HG03060 (cell line): ENCODE data around the gene ZEB2.

Experiments used
- ATAC-seq: cut with Tn5 transposase; IDR thresholded peaks from one replicate; pipeline ENCODE4 v1.9.1; 2021; ENCODE audit warnings: low read depth, moderate number of reproducible peaks; ENCODE audit not compliant: unreplicated experiment

Gene ZEB2

DNA sequence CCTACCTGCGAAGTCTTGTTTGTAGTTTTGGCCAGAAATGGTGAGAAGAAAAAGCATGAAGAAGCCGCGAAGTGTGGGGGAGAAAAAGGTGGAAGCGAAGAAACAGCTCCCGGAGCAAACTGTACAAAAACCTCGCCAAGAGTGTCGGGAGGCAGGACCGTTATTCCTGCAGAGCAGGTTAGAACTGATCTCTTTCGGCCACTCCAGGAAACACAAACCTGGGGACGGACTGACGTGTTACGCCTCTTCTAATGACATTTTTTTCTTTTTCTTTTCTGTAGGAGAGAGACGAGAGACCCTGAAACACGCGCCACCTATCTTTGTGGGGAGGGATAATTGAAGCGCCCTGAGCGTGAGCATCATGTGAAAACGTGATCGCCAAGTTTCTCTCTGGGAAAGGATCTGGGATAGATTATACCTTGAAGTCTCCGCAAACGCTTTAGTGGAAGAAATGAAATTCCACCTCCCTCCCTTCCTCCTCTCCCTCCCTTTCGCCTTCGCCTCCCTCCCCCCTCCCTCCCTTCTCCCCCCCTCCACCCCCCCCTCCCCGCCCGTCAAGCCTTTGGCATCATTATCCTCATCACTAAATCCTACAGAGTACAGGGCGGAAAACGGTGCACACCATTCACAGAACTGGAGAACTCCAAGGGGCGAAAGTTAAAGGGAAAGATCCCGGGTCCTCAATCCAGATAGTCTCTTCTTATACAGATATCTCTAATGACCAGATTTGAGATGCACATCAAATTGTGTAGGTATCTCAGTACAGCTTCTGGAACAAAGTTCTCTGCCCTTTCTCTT lies at the start of gene ZEB2:
Gene ZEB2, minus strand, starts transcription at position 186 of the 798 bp plus-strand sequence. CDS start 2,769 bp downstream, outside the sequence.
- no peak for ATAC-seq

DNA sequence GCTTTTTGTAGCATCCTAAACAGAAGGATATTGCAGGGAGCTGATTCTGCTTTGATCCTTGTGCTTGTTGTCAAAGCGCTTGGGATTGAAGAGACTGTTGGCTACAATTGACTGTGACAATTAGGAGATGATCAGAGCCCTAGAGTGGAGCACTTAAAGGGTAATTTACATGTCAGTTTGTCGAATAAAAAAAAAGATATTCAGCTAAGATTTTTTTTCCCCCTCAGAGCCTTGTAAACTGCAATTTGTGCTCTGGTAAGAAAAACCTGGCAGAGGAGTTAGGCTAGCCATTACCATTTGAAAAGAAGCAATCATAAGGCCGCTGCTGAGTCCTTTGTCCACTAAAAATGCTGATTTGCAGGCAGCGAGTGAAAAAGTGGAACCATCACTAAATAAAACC lies 47.8 kb upstream of the ZEB2 start:
- no peak for ATAC-seq

- no peak for ATAC-seq
These were observed 46.5 kb upstream of the ZEB2 start for GRCh38 chr2:144566448-144566847.

DNA sequence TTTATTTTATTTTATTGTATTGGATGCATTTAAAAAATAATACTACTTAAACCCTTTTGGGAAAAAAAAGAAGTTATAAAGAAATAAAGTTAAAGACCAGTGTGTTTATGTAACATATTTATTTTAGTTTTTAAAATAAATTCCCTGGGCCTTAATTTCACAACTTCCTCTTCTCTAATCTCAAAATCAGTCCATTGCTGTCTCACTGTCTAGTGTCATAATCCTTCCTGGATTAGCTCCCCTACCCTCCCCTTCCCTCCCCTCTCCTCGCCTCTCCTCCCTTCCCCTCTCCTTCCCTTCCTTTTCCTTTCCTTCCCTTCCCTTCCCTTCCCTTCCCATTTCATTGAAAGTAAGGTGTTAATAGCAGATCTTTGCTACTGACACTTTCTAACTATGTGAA lies 40.3 kb upstream of the ZEB2 start:
- no peak for ATAC-seq

- no peak for ATAC-seq
These were observed 39.8 kb upstream of the ZEB2 start for GRCh38 chr2:144559681-144560080.

- ATAC-seq, result no peak
These were observed 39.3 kb upstream of the ZEB2 start for GRCh38 chr2:144559242-144559641.

DNA sequence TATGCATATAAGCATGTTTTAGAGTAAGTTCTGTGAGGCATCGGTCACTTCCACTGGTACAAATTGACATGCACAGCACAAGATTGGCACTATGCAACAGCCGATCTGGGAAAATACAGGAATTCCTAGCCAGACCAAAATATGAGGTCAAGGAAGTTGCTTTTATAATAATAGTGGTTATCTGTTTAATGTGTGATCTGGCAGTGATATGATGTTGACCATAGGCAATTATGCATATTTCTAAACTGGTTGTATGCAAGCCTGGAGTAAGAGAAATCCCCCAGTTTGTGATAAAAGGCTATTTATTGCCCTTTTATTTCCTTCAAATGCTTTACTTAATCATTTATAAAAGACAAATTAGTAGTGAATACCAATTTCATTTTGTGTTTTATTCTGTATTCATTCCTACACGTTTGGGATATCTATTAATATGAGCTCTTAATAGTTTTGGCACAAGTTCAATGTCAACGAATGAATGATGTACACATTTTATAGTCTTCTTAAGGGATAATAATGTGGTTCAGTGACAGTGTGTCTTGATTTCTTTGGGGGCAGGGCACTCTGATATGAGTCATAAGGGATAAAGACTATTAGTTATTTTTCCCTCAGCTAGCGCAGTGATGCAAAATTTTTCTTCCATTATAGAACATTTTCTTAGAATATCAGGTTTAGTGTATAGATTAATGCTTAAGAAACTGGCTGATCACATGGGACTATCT lies 34.7 kb upstream of the ZEB2 start:
- no peak for ATAC-seq

- ATAC-seq, result no peak
These were observed 33.5 kb upstream of the ZEB2 start for GRCh38 chr2:144553379-144553778.

DNA sequence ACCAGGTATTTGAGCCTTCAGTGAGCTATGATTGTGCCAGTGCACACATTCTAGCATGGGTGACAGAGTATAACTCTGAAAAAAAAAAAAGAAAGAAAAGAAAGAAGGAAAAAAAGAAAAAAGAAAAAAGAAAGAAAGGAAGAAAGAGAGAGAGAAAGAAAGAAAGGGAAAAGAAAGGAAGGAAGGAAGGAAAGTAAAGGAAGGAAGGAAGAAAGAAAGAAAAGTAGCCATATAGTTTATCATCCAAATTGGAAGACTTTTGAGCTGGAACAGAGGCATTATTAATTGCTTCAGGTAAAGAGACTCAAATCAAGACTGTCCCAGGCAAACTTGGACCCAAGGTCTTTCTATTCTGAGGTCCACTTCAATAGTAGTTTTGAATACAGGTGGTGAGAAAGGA lies 32.9 kb upstream of the ZEB2 start:
- ATAC-seq, result no peak

DNA sequence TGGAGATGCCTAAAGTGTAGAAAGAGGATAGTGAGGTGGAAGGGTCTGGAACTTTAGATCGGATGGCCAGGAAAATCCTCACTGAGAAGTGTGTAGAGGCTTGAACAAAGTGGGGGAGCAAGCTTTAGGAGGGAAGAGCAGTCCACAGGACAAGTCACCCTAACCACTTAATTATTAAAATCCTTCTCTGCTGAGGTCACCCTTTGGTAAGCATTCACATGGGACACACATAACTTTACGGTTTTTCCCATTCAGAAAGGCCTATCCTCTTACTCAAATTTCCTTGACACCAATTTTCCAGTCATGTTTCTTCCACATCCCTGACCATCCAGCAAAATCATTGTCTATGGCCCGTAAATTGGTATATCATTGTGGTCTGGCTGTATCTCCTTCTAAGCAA lies 31.0 kb upstream of the ZEB2 start:
- no peak for ATAC-seq

- ATAC-seq, result no peak
These were observed 30.2 kb upstream of the ZEB2 start for GRCh38 chr2:144550084-144550483.

DNA sequence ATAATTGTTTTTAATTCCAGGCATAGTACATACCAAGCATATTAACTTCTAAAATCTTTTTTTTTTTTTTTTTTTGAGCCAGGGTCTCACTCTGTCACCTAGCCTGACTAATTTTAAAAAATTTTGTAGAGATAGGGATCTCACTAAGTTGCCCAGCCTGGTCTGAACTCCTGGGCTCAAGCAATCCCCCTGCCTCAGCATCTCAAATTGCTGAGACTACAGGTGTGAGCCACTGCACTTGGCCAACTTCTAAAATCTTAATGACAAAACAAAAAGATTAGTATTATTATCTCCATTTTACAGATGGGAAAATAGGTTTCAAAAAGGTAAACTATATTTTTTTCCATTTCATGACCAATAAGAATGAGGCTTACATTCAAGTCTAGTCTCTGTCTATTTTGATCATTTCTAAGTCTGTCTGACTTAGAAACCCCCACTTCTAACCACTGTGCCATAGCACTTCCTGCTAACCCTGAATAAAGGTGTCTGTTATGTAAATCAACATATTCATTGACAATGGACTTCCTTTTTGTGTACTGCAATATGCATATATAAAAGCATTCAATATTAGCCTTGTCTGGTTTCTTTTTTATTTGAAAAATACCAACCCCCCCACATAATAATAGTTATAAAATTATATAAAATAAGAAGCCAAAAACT lies 28.7 kb upstream of the ZEB2 start:
- ATAC-seq, result peak; percentile 83

- ATAC-seq, result no peak
These were observed 28.2 kb upstream of the ZEB2 start for GRCh38 chr2:144548088-144548487.

GRCh38 chr2:144547494-144547893 lies 27.6 kb upstream of the ZEB2 start:
- ATAC-seq, result no peak

DNA sequence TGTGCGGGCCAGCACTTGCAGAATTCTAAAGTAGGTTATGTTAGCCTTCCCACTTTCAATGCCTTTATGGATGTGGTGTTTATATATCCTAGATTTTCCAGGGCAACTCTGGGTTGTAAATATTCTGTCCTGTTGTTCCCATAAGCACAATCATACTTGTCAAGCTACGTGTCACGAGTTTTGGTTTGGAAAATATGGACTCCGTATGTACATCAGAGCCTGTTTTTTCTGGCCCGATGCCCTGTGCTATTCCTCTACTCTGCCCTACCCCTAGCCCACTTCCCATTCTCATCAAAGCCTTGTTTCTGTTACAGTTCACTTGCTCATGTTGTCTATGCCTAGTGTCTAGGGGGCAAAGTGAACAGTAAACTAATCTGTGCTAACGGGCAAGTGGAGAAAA lies 27.0 kb upstream of the ZEB2 start:
- ATAC-seq, result no peak

DNA sequence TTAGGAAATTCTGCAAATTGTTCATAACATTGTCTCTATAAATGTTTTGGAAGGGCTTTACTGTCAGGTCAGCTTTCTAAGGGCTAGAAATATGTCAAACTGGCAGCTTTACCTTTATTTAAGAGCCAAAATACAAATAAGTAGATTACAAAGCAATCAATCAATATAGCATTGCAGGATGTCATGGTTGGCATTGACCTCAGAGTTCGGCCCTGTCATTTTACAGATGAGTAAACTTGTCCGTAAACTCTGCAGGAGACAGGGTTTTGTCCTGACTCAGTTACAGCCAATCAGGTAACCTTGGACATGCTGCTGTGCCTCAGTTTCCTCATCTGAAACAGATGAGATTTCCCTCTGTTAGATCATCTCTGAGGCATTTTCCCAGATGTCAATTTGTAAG lies 25.9 kb upstream of the ZEB2 start:
- ATAC-seq, result no peak

DNA sequence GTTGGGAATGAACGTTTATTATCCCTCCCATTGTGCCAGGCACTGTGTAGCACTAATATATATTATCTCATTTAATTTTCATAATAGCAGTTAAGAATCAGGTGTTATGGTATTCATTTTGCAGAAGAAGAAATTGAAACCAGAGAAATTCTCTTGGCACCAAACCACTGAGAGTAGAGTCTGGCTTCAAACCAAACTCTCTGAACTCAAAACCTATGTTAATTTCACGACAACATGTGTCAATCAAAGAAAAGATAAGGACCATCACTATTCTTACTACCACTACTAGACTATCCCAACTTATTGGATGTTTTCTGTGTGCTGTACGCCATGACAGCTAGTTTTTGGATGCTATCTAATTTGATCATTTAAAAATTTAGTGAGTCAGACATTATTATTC lies 24.1 kb upstream of the ZEB2 start:
- no peak for ATAC-seq

- ATAC-seq, result no peak
These were observed 21.5 kb upstream of the ZEB2 start for GRCh38 chr2:144541396-144541795.

GRCh38 chr2:144539289-144539782 lies 19.4 kb upstream of the ZEB2 start:
- no peak for ATAC-seq

GRCh38 chr2:144535300-144535699 lies 15.4 kb upstream of the ZEB2 start:
- ATAC-seq, result no peak

DNA sequence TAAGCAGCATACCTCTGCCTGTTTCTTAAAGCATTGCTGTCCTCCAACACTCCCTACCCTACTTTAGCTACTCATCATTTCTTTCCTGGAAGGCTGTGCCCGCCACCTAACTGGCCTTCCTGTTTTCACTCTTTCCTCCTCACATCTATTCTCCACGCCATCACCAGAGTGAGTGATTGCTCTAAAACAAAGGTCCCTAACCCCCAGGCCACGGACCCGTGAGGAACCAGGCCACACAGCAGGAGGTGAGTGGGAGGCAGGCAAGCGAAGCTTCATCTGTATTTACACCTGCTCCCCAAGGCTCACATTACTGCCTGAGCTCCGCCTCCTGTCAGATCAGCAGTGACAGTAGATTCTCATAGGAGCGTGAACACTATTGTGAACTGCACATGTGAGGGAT lies 13.3 kb upstream of the ZEB2 start:
- ATAC-seq, result no peak
